Mesothelial cell of epicardium (in vitro differentiated cells): ENCODE measurements around the gene PLET1. TPM values are rescaled to one million over a fixed set of nuclear protein-coding genes. Genes with fewer than 3 reads are reported as not detected.
A peak's percentile ranks its signal among the peaks of the same experiment; 100 is the strongest.

Experiments
- DNase-seq, 2 experiments: peaks; one replicate each; pipeline ENCODE4 v3.0.0; 2021; ENCODE audit warnings: low spot score in 2 of 2; ENCODE audit not compliant: unreplicated experiment in 2 of 2
- H3K27ac Mint-ChIP-seq: 2 replicates; pipeline ENCODE4 v1.8.0; 2021; ENCODE audit warnings: mixed read lengths
- H3K27me3 Mint-ChIP-seq: 2 replicates; pipeline ENCODE4 v1.8.0; 2021; ENCODE audit warnings: low read depth, mixed read lengths
- H3K36me3 Mint-ChIP-seq: 2 replicates; pipeline ENCODE4 v1.8.0; 2021; ENCODE audit warnings: mixed read lengths
- H3K4me1 Mint-ChIP-seq: 2 replicates; pipeline ENCODE4 v1.8.0; 2021; ENCODE audit warnings: mixed read lengths
- H3K4me3 Mint-ChIP-seq: 2 replicates; pipeline ENCODE4 v1.8.0; 2021; ENCODE audit warnings: mild to moderate bottlenecking, moderate library complexity, mixed read lengths
- H3K9me3 Mint-ChIP-seq: 2 replicates; pipeline ENCODE4 v1.8.0; 2021; ENCODE audit warnings: mixed read lengths
- CTCF ChIP-seq: fragments of 200-600 bp; sonication (generic); IDR thresholded peaks from one replicate; pipeline ENCODE4 v1.5.0; 2021; ENCODE audit warnings: antibody characterized with exemption; ENCODE audit not compliant: unreplicated experiment
- total RNA-seq: library from RNA; stranded (reverse); gene quantifications from 3 replicates; pipeline ENCODE4 v1.2.1, GENCODE V29; 2021

The PLET1 gene
- total RNA-seq, 1 donor from 2014 or later, result not detected

GRCh38 chr11:112297248-112297866, 36.7 kb upstream of the PLET1 start:
- Mint-ChIP-seq H3K9me3 (peaks cover 1% of the 10 kb centered on the region), H3K36me3 (peaks cover 4% of the 10 kb centered on the region), H3K4me3 (no peak overlapping the region), H3K4me1 (peaks cover 23% of the 10 kb centered on the region), H3K27me3 (no peaks in the 10 kb centered on the region), H3K27ac (no peak overlapping the region)
- no peak for DNase-seq
- TF ChIP-seq CTCF, result no peak

GRCh38 chr11:112296044-112296443, 35.4 kb upstream of the PLET1 start:
- peaks cover 22% of the 10 kb centered on the region for H3K4me1 Mint-ChIP-seq
- no peak for DNase-seq
- H3K36me3 Mint-ChIP-seq, result peaks cover 10% of the 10 kb centered on the region
- peaks cover 8% of the 10 kb centered on the region for H3K9me3 Mint-ChIP-seq
- H3K27me3 Mint-ChIP-seq, result no peaks in the 10 kb centered on the region
- H3K27ac Mint-ChIP-seq, result no peak overlapping the region
- no peak for TF ChIP-seq CTCF
- no peak overlapping the region for H3K4me3 Mint-ChIP-seq

- H3K4me1 Mint-ChIP-seq, result peaks cover 29% of the 10 kb centered on the region
- no peak for TF ChIP-seq CTCF
- peak overlapping the region; percentile 34 for H3K27ac Mint-ChIP-seq
- H3K4me3 Mint-ChIP-seq, result no peak overlapping the region
- DNase-seq, result peak in 1 of 2 experiments; percentile 22
- H3K9me3 Mint-ChIP-seq, result peaks cover 8% of the 10 kb centered on the region
- peaks cover 10% of the 10 kb centered on the region for H3K36me3 Mint-ChIP-seq
- H3K27me3 Mint-ChIP-seq, result no peaks in the 10 kb centered on the region
Observed at GRCh38 chr11:112294688-112295340, 34.2 kb upstream of the PLET1 start.

- Mint-ChIP-seq H3K36me3 (peaks cover 10% of the 10 kb centered on the region), H3K27me3 (peaks cover 8% of the 10 kb centered on the region), H3K27ac (peak overlapping the region; percentile 10), H3K4me1 (peaks cover 36% of the 10 kb centered on the region), H3K4me3 (no peak overlapping the region), H3K9me3 (peaks cover 8% of the 10 kb centered on the region)
- no peak for DNase-seq
- no peak for TF ChIP-seq CTCF
Observed at GRCh38 chr11:112293614-112294013, 33.0 kb upstream of the PLET1 start.

GRCh38 chr11:112292785-112293407, 32.2 kb upstream of the PLET1 start:
- no peak for TF ChIP-seq CTCF
- Mint-ChIP-seq H3K4me3 (no peak overlapping the region), H3K27me3 (peaks cover 13% of the 10 kb centered on the region), H3K27ac (no peak overlapping the region), H3K36me3 (peaks cover 10% of the 10 kb centered on the region), H3K4me1 (peaks cover 36% of the 10 kb centered on the region), H3K9me3 (peaks cover 8% of the 10 kb centered on the region)
- no peak for DNase-seq
